Coronary artery (tissue), 2 donors: ENCODE data around the gene MAP4K4.

ENCODE experiments used
- DNase-seq: peaks from one replicate; pipeline ENCODE4 v3.0.0-alpha.2; 2017; ENCODE audit warnings: low spot score
- H3K27ac ChIP-seq, 2 donors: fragments of 200-600 bp; sonication (generic); one replicate each; pipeline ENCODE4 v1.5.1; 2016 to 2019
- H3K4me3 ChIP-seq: fragments of 200-600 bp; sonication (generic); 2 replicates; pipeline ENCODE4 v1.5.1; 2016; ENCODE audit warnings: mild to moderate bottlenecking, moderate library complexity
- CTCF ChIP-seq: fragments of 200-600 bp; sonication (generic); IDR thresholded peaks from one replicate; pipeline ENCODE4 v1.5.1; 2019; ENCODE audit warnings: antibody characterized with exemption

The MAP4K4 gene

GRCh38 chr2:101848769-101849410, 151.4 kb downstream of the MAP4K4 start:
- H3K4me3 ChIP-seq, result no peak overlapping the region
- DNase-seq, result no peak
- H3K27ac ChIP-seq, result no peak overlapping the region
- no peak for TF ChIP-seq CTCF

- no peak overlapping the region for H3K4me3 ChIP-seq
- H3K27ac ChIP-seq, result no peak overlapping the region
- no peak for TF ChIP-seq CTCF
- no peak for DNase-seq
Measured at GRCh38 chr2:101850450-101850849, 152.9 kb downstream of the MAP4K4 start.

- DNase-seq, result no peak
- no peak overlapping the region for H3K27ac ChIP-seq
- TF ChIP-seq CTCF, result no peak
- H3K4me3 ChIP-seq, result no peak overlapping the region
Measured at GRCh38 chr2:101850991-101851390, 153.5 kb downstream of the MAP4K4 start.

- DNase-seq, result no peak
- Histone ChIP-seq H3K4me3 (no peak overlapping the region), H3K27ac (no peak overlapping the region)
- no peak for TF ChIP-seq CTCF
Measured at GRCh38 chr2:101852824-101853223, 155.3 kb downstream of the MAP4K4 start.

- H3K4me3 ChIP-seq, result no peak overlapping the region
- H3K27ac ChIP-seq, result no peak overlapping the region
- no peak for TF ChIP-seq CTCF
- DNase-seq, result no peak
Measured at GRCh38 chr2:101854877-101855276, 157.4 kb downstream of the MAP4K4 start.

GRCh38 chr2:101855776-101856175, 158.3 kb downstream of the MAP4K4 start:
- H3K27ac ChIP-seq, result no peak overlapping the region
- TF ChIP-seq CTCF, result no peak
- no peak for DNase-seq
- H3K4me3 ChIP-seq, result no peak overlapping the region

GRCh38 chr2:101858246-101858645, 160.7 kb downstream of the MAP4K4 start:
- DNase-seq, result no peak
- TF ChIP-seq CTCF, result no peak
- Histone ChIP-seq H3K4me3 (no peak overlapping the region), H3K27ac (no peak overlapping the region)
